ENCODE measurements around the gene CEMP1. TPM values are rescaled to one million over a fixed set of nuclear protein-coding genes. Genes with fewer than 3 reads are reported as not detected.

Gene CEMP1
- total RNA-seq, 1 experiment from 2014 or later = not detected

DNA sequence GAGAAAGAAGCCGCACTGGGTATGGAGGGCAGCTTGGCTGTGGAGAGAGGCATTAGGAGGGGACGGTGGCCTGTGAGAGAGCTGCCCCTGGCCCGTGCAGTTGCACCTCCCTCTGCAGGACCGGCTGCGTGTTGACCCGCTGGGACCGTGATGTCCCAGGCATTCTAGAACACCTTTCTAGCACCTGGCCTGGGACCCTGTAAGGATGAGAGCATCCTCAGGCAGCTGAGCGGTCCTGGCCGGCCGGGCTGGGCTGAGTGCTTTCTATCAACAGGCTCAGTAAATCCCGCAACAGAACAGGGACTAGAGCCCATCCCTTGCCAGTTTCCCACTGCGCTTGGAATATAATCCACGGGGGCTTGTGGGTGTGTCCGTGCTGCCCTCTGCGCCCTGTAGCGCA is 41.6 kb downstream of the CEMP1 start:
- H3K27ac ChIP-seq (ENCODE audit: insufficient read length, low read depth, low read length) = no peak overlapping the region
- Mint-ChIP-seq H3K36me3 (ENCODE audit: insufficient read depth in 1 of 3, low read depth in 3 of 3) (no peaks in the 10 kb centered on the region), H3K27ac (no peak overlapping the region), H3K27me3 (ENCODE audit: low read depth) (no peaks in the 10 kb centered on the region), H3K4me3 (no peak overlapping the region), H3K9me3 (no peaks in the 10 kb centered on the region), H3K4me1 (peaks cover 9 to 13% of the 10 kb centered on the region in 2 experiments)
- H3K14ac ChIP-seq (ENCODE audit: insufficient read depth, low read length) = no peak overlapping the region
- no peaks in the 10 kb centered on the region for H3K9me3 ChIP-seq (ENCODE audit: control insufficient read depth, low read depth, low read length)
- no peak overlapping the region for H2BK12ac ChIP-seq (ENCODE audit: insufficient read length, low read depth, low read length)
- DNase-seq = no peak
- no peak overlapping the region for H2AK5ac ChIP-seq (ENCODE audit: insufficient read length, low read length)
- H2BK20ac ChIP-seq (ENCODE audit: low read depth, low read length, poor library complexity, severe bottlenecking) = no peak overlapping the region
- no peak overlapping the region for H3K4ac ChIP-seq (ENCODE audit: low read depth, low read length)
- no peak overlapping the region for H2BK15ac ChIP-seq (ENCODE audit: low read depth, low read length)
- no peak overlapping the region for H4K91ac ChIP-seq (ENCODE audit: insufficient read length, low read depth, low read length)
- H2AFZ ChIP-seq (ENCODE audit: low read length) = no peak overlapping the region
- no peaks in the 10 kb centered on the region for H3K4me1 ChIP-seq (ENCODE audit: insufficient read depth, low read length)
- no peak overlapping the region for H3K56ac ChIP-seq (ENCODE audit: insufficient read length, low read depth, low read length)
- no peak overlapping the region for H3K4me2 ChIP-seq (ENCODE audit: insufficient read depth, insufficient read length, low read length)
- no peaks in the 10 kb centered on the region for H3K27me3 ChIP-seq (ENCODE audit: insufficient read depth, low read length)
- WGBS (ENCODE audit: extremely low coverage, insufficient read length, low lambda C conversion rate) = no CpG with 5 or more reads among the region's 16 CpGs
- no peaks in the 10 kb centered on the region for H4K20me1 ChIP-seq (ENCODE audit: control insufficient read depth, insufficient read depth, insufficient read length)
- no peak overlapping the region for H2BK5ac ChIP-seq (ENCODE audit: insufficient read length, low read length)
- H4K8ac ChIP-seq (replicated peaks; ENCODE audit: insufficient read length, low read depth, low read length) = no peak overlapping the region
- TF ChIP-seq CTCF (conservative IDR thresholded peaks at IDR 0.05) = no peak
- no peak overlapping the region for H3K9ac ChIP-seq (ENCODE audit: extremely low read depth, insufficient read length, low read length)
- no peak overlapping the region for H4K5ac ChIP-seq (ENCODE audit: insufficient read length, low read depth, low read length)
- no peaks in the 10 kb centered on the region for H3K79me1 ChIP-seq (ENCODE audit: insufficient read depth, low read depth, low read length, poor library complexity, severe bottlenecking)
- no peak overlapping the region for H3K23ac ChIP-seq (ENCODE audit: insufficient read length, low read depth, low read length)
- H3K79me2 ChIP-seq (ENCODE audit: insufficient read depth, low read length) = no peaks in the 10 kb centered on the region
- H3K23me2 ChIP-seq (ENCODE audit: insufficient read length, low read depth, low read length, poor library complexity, severe bottlenecking) = no peaks in the 10 kb centered on the region
- no peak overlapping the region for H3K18ac ChIP-seq (ENCODE audit: insufficient read length, low read depth, low read length)
- no peak overlapping the region for H3T11ph ChIP-seq (ENCODE audit: low read length)
- H2BK120ac ChIP-seq (ENCODE audit: low read depth, low read length, poor library complexity, severe bottlenecking) = no peak overlapping the region
